DND-41 (cell line): ENCODE results near the gene PLOD2.

ENCODE experiments used
- EZH2 ChIP-seq: IDR thresholded peaks from 3 replicates; pipeline ENCODE4 v1.6.1; 2012; ENCODE audit warnings: borderline replicate concordance, low read depth, mild to moderate bottlenecking, moderate library complexity, low read length, inconsistent platforms; ENCODE audit not compliant: severe bottlenecking
- TF ChIP-seq, protein P1 (sequence below): IDR thresholded peaks from 2 replicates; pipeline ENCODE4 v1.5.1; 2012; ENCODE audit warnings: borderline replicate concordance, low read length, moderate library complexity, mild to moderate bottlenecking; ENCODE audit not compliant: poor library complexity, severe bottlenecking; ENCODE audit errors: extremely low read depth

DNA sequence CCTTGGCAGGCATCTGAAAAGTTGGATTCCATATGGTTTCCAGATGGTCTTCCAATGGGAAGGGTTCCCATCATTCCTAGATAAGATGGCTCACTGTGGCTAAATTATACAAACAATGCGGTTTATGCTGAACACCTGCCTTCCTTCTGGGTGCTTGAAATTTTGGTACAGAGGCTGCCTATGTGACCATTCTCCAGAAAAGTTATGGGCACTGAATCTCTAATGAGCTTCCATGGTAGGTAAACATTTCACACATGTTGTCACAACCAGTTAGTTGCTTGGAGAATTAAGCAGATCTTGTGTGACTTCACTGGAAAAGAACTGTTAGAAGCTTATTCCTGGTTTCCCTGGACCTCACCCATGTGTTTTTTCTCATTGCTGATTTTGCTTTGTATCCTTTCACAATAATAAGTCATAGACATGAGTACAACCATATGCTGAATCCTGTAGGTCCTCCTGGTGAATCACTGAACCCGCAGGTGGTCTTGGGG lies 30.1 kb downstream of the PLOD2 start:
- no peak for TF ChIP-seq EZH2
- TF ChIP-seq, protein P1, sequence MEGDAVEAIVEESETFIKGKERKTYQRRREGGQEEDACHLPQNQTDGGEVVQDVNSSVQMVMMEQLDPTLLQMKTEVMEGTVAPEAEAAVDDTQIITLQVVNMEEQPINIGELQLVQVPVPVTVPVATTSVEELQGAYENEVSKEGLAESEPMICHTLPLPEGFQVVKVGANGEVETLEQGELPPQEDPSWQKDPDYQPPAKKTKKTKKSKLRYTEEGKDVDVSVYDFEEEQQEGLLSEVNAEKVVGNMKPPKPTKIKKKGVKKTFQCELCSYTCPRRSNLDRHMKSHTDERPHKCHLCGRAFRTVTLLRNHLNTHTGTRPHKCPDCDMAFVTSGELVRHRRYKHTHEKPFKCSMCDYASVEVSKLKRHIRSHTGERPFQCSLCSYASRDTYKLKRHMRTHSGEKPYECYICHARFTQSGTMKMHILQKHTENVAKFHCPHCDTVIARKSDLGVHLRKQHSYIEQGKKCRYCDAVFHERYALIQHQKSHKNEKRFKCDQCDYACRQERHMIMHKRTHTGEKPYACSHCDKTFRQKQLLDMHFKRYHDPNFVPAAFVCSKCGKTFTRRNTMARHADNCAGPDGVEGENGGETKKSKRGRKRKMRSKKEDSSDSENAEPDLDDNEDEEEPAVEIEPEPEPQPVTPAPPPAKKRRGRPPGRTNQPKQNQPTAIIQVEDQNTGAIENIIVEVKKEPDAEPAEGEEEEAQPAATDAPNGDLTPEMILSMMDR = no peak
